ENCODE measurements around the gene PPFIA4.

The PPFIA4 gene

DNA sequence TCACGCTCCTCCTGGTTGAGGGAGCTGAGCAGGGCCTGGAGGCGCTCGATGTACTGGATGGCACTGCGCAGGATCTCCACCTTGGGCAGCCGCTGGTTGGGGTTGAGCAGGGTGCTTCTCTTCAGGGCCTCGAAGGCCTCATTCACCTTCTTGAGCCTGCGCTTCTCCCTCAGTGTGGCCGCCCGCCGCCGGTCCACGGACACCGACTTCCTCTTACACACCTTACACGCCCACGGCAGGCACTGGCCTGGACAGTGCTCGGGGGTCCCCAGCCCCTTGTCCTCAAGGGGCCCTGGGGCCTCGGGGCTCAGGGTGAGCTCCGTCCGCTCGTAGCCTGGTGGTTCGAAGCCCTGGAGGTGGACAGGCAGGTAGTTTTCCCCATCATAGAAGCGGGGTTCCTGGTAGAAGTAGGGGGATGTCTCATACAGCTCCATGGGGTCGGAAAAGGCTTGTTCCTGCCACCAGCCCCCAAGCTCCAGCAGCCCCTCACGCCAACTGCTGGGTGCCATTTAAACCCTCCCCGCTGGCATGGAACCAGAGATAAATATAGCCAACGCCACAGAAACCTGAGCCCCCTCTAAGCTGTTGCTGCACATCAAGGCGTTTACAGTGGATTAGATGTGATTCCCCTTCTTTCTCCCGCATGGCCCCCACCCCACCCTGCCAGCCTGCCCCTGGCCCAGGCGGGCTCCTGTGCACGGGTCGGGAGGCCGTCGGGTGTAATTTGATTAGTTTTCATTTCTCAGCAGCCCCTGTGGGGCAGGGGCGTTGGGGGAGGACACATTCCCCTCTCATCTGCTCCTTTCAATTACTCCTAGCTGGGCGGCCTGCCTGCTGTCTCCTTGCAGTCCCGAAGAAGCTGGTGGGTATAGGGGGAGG, 59.5 kb downstream of the PPFIA4 start, which contains the start of gene MYOG:
Gene MYOG, minus strand, starts transcription at position 485 of the 879 bp plus-strand sequence. Its CDS starts 51 bp downstream, at position 434.
- DNase-seq: no peak

DNA sequence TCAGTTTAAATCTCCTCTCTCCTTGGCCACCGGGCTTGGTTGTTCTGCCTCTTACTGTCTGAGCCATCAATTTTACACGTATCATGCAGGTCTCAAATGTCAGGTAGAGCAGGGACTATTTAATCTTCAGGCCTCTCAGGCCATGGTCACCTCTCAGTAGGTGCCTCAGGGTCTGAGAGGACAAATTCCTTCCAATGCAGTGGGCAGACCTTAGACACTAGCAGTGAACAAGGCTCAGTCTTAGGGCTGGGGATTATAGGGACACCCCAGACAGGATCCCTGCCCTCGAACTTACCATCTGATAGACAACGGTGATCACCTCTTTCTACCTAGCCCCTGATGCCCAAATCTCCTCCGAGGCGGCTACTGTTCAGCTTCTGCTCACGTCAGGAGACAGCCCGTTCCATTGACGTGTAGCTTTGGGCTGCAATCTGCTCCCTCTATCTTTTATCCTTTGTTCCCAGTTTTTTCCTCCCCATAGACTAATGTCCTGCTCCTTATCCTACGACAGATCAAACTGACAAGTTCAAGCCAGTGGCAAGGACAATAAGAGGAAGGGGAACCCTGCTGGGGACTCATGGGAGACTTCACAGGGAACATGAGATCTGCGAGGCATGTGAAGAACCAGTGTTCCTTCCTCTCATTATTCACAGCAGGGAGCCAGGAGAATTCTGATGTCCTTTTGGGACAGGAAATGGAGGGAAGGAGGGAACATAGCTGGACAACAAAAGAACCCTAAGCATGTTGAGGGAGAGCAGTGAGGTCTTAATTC, 60.9 kb downstream of the PPFIA4 start:
- DNase-seq: peak in 1 of 4 experiments; percentile 24

- DNase-seq: no peak
These were observed 62.1 kb downstream of the PPFIA4 start for GRCh38 chr1:203088441-203088840.

DNA sequence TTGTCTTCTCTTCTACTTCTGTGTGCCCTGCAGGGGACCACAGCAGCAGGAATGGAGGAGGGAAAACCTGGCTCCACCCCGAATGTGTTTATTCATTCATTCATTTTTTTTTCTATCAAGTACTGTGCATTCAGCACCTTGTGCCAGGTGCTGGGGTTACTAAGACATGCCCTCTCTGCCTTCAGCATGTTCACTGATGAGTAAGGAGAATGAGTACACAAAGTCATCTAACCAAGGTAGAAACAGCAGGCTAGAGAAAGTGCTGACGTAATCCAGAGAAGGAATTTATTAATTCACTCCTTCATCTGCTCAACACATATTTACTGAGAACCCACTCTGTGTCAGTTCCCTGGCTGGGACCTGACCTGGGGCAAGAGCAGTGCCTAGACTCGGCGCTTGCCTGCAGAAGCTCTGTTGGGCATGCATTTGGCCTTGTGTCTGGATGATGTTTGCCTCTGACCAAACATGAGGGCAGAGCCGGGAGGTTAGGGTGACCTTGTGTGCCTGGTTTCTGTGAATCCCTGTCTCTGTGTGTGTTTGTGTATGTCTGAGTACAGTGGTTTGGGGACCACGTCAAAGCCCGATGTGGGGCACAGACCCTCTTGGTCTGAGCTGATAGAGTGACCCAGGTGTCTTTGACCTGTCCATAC, 62.8 kb downstream of the PPFIA4 start:
- no peak for DNase-seq

- no peak for DNase-seq
These were observed 63.4 kb downstream of the PPFIA4 start for GRCh38 chr1:203089651-203090045.

DNA sequence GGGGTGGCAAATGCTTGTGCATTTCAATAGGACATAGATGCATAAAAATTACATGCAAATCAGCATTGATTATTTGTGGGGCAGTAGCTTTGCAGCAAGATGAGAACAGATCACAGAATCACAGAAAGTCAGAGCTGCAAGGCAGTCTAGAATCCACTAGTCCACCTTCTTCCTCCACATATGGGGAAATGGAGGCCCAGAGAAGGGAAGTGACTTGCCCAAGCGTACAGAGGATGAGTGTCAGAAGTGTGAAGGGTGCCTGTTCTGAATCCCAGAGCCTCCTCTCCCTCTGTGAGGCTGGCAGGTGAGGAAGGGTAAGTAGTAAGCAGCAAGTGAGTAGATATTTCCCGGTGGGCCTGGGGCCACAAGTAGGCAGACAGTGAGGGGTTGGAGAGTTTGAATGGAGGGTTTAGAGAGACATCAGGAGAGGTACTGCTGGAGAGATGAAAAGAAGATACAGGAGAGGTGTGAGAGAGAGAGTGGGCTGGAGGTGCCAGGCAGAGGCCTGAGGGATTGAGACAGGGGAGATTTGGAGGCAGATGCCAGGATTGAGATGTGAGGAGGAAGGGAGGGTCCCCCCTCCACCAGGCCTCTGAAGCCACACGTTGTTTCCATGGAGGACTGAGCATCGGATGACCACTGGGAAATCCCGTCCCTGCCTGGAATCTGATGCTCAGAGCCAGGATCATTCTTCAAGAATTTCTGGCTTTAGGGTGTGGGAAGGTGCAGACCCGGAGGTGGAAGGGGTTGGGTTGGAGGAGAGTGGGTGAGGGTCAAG, 64.3 kb downstream of the PPFIA4 start:
- peak in 3 of 4 experiments; percentile 38 to 52 (median 42) for DNase-seq

DNA sequence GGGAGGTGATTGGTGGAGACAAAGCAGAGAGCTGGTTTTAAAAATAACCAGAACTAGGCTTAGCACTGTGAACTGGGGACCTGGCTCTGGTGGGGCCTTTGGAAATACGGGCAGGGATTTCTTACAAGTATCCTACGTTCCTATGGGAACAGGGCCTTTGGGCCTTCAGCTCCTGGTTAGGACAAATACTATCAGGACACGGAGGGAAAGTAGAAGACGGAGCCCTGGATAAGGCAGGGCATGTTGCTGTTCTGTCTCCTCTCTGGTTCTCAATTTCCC, 64.8 kb downstream of the PPFIA4 start:
- DNase-seq: no peak

GRCh38 chr1:203091761-203092330, 65.6 kb downstream of the PPFIA4 start:
- no peak for DNase-seq

GRCh38 chr1:203093754-203094410, 67.6 kb downstream of the PPFIA4 start:
- no peak for DNase-seq

DNA sequence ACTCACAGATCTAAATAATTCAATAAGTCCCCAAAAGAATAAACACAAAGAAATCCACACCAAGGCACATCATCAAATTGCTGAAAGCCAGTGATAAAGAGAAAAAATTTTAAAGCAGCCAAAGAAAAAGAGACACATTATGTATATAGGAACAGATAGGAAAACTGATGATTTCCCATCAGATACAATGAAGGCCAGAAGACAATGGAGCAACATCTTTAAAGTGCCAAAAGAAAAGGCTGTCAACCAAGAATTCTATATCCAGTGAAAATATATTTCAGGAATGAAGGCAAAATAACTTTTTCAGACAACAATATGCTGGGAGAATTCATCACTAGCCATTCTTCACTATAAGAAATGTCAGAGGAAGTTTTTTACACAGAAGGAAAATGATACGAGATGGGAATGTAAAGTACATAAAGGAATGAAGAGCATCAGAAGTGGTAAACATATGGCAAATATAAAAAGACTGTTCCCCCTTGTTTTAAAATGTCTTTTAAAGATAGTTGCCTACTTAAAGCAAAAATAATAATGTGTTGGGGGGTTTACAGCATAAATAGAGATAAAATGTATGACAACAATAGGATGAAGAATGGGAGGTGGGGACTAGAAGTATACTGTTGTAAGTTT, 68.9 kb downstream of the PPFIA4 start:
- DNase-seq: no peak

DNA sequence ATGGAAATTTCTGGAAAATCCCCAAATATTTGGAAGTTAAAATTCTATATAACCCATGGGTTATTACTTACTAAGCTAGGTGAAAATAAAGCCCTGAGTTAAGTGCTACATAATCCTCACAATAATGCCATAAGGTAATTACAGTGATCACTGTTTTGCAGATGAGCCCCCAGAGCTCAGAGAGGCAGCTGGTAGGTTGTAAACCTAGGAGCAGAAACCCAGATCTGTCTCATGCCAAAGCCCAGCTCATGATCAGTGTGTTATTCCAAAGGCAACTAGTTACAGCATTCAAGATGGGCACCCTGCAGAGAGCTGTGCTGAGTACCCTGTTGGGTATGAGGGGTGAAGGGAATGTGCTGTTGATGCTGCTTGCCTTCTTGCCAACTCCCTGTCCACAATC, 70.3 kb downstream of the PPFIA4 start:
- no peak for DNase-seq

- DNase-seq: no peak
These were observed 70.7 kb downstream of the PPFIA4 start for GRCh38 chr1:203097001-203097400.

GRCh38 chr1:203098445-203098844, 72.2 kb downstream of the PPFIA4 start:
- no peak for DNase-seq

GRCh38 chr1:203098914-203099520, 72.7 kb downstream of the PPFIA4 start:
- DNase-seq: no peak

GRCh38 chr1:203099805-203100515, 73.7 kb downstream of the PPFIA4 start:
- no peak for DNase-seq

DNA sequence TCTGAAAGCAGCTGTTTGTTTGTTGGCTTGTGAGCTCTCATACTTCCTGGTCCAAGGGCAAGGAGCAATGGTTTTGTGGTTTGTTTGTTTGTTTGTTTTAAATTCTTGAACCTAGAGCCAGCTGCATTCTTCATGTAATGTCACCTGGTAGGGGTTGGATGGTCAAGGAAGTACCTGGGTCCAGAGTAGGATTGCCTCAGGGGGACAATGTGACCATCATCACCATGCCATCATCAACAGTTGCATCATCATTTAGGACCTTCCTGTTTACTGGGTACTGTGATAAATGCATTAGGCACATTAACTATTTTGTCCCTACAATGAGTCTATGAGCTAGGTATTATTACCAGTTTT, 74.2 kb downstream of the PPFIA4 start:
- DNase-seq: peak; percentile 19 to 61 (median 42)

DNA sequence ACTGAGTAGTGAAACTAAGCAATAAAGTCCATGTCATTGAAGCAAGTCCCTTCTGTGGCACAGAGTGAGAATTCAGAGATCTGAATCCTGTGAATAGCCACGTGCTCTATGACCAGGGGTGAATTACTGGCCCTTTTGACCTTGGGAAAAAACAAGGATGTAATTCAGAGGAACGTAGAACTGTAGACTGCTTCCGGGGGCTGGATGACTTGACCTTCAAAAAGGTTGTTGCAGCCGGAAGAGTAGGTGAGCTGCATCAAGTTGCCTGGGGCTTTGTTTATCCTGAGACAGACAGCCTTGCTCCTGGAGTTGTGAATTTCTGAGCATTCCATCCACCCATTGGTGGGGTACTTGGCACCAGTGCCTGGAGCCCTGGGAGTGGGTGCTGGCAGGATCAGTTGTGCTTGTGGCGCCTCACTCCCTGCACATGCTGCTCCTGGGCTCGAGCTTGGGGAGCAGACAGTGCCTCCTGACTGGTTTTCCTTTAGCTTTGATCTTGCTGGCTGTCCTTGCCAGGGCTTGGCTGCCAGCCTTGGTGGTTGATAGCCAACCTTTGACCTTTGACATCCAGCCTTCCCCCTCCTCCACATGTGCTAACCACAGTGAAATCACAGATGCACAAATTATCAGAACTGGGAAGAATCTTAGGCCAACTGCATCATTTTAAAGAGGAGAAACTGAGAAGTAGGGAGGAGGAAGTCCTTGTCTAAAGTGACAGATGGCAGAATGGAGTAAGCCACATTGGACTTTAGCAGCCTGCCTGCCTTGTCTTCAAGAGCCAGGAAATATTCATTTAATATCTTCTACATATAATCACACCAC, 75.7 kb downstream of the PPFIA4 start:
- peak; percentile 37 to 68 (median 54) for DNase-seq

DNA sequence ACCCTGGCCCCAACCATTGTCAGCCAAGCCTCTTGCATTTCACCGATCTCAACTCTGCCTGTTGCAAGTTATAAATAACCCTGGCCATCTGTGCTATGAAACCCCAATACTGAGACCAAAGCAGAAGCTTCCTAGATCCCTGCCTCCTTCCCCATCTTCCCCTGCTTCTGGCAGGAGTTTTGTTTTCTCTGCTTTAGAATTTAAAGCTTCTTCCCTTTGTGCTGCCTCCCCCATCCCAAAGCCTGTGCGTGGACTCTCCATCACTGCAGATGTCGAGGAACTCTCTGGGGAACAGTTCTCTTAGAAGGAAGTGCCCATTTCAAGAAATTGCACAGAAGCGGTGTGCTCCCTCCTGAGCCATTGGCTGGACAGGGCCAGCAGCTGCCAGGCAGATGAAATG, 76.9 kb downstream of the PPFIA4 start:
- no peak for DNase-seq

GRCh38 chr1:203103829-203104495, 77.7 kb downstream of the PPFIA4 start:
- no peak for DNase-seq

Data from suppressor macrophage (primary cell).